Activated CD4-positive, CD25-positive, alpha-beta regulatory T cell (primary cell): ENCODE data around the gene CYP4X1.
"Not testable (repeated sequence)": the region's sequence is repeated elsewhere in the genome, so short reads cannot be mapped to it uniquely, and the experiment has no call there.

Experiments used
- DNase-seq, 4 experiments: peaks; one replicate each; lab custom pipeline; 2025; lab: John Stamatoyannopoulos, UW

Gene CYP4X1

DNA sequence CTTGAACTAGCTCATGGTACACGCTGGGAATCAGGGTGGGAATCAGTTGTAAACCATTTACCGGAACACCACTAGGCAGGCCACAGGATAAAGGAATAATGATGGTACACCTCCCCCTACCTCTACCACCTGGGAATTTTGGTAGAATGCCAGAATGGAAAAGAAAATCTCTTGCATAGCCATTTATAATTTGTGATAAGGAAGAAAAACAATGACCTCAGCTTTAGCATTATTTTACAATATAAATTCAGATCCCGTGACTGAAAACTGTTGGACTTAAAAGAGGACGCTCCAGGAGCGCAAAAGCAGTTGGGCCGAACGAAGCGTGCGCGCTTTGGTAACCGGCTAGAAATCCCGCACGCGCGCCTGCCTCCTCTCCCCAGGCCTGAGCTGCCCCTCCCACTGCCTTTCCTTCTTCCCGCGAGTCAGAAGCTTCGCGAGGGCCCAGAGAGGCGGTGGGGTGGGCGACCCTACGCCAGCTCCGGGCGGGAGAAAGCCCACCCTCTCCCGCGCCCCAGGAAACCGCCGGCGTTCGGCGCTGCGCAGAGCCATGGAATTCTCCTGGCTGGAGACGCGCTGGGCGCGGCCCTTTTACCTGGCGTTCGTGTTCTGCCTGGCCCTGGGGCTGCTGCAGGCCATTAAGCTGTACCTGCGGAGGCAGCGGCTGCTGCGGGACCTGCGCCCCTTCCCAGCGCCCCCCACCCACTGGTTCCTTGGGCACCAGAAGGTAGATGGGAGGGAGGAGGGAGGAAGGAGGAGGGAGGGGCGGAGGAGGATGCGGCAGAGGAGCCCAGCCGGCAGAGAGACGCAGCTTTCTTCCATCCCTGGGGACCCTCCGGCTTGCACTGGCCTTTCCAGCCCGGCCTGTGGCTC lies at the start of gene CYP4X1:
CYP4X1 (plus strand) TSS at position 402 of the 873 bp plus-strand sequence; CDS start at position 551, 149 bp downstream.
- no peak for DNase-seq

GRCh38 chr1:46983166-46983829 lies 40.2 kb upstream of the CYP4X1 start:
- no peak for DNase-seq

DNA sequence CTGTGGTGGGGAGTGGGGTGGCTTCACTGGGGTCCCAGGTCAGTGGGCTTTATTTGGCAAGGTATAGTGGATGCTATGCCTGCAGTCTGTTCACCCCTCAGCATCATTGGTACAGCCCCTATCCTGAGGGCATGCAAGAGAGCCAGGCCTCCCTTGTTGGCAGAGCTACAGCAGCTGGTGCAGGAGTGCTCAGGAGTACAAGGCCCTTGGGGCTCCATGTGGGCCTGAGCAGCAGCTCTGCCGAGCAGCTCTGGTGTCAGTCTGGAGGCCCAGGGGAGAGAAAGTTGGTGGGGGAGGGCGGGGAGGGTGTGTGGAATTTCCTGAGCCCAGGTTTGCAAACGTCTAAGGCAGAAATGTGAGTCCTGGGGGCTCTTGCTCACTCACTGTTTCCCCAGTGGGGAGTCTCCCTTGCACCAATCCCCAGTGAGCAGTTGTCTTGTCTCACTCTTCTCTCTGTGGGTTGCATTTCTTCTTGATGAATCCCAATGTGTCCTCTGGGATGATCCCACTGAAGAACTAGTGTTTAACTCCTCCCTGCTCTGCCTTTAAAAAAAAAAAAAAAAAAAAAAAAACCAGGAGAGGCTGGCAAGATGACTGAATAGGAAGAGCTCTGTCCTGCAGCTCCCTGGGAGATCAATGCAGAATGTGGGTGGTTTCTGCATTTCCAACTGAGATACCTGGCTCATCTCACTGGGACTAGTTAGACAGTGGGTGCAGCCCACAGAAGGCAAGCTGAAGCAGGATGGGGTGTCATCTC lies 39.5 kb upstream of the CYP4X1 start:
- DNase-seq, result no peak

- DNase-seq, result not testable (repeated sequence)
Observed at GRCh38 chr1:46990541-46990940, 32.9 kb upstream of the CYP4X1 start.

- DNase-seq, result no peak
Observed at GRCh38 chr1:46991083-46991923, 32.2 kb upstream of the CYP4X1 start.

- DNase-seq, result no peak
Observed at GRCh38 chr1:46996659-46997281, 26.7 kb upstream of the CYP4X1 start.

DNA sequence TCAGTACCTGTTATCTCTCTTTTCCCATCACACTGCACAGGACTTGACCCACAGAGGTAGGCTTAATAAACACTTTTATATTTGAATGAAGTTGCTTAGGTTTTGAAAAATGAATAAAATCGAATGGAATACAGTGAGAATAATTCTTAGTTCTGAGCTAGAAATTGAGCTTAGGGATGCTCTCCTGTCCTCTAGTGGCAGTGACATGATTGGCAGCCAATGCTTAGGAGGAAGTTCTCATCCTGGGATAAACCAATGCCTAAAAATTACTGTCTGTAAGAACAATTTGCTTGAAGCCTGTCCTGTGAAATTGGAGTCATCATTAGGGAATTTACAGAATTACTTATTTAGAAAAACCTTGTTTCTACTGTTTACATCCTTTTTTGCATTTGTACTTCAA lies 21.3 kb upstream of the CYP4X1 start:
- DNase-seq, result no peak

DNA sequence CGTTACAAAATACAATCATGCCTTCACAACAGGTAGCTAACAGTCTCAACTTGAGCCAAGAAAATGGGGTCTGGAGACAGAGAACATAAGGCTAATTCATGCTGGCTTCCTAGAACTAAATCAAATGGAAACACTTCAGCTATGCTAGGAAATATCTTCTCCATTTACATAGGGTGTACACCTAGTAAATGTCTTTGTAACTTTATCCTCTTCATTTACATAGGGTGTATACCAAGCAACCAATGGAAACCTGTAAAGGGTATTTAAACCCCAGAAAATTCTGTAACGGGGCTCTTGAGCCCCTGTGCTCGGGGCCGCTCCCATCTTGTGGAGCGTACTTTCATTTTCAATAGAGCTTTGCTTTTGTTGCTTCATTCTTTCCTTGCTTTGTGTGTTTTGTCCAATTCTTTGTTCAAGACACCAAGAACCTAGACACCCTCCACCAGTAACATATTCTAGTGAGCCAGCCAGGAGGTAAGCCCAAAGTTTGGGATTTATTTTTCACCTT lies 19.5 kb upstream of the CYP4X1 start:
- no peak for DNase-seq

DNA sequence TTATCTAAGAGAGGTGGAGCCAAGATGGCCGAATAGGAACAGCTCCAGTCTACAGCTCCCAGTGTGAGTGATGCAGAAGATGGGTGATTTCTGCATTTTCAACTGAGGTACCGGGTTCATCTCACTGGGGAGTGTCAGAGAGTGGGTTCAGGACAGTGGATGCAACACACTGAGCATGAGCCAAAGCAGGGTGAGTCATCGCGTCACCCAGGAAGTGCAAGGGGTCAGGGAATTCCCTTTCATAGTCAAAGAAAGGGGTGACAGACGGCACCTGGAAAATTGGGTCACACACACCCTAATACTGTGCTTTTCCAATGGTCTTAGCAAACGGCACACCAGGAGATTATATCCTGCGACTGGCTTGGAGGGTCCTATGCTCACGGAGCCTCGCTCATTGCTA lies 17.0 kb upstream of the CYP4X1 start:
- not testable (repeated sequence) for DNase-seq

DNA sequence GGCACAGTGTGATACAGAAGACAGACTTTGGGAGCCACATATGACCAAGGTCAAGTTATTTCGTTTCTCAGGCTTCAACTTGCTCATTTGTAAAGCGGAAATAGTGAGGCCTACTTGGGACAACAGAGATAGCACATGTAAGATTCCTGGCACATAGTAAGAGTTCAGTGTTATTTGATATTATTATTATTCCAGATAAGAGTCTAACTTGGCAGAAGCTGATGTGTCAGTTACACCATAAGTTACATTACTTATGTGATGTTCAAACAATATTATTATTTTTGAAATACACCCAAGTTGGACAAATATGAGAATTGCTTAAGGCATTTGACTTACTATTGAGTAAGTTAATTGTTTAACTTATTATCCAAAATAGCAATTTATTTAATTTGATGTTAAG lies 10.2 kb upstream of the CYP4X1 start:
- no peak for DNase-seq

DNA sequence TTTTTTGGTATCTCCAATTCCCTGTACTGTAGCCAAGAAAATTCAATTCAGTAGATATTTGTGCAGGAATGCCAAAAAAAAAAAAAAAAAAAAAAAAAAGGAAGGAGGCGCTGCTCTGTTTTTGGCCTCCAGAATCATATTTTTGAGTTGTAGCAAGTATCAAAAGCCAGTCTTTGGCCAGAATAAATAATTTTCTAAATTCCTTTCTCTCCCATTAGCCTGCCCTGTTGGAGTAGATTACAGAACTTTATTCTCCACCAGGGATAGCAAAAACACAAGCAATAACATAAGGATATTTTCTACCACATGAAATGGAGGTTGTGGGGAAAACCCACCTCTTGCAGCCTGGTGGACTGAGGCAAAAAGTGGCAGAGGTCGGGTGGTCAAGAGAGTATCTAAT lies 2.4 kb upstream of the CYP4X1 start:
- DNase-seq, result no peak

- no peak for DNase-seq
Observed at GRCh38 chr1:47024141-47024801, 802 bp downstream of the CYP4X1 start.

GRCh38 chr1:47030170-47030805 lies 6.8 kb downstream of the CYP4X1 start:
- no peak for DNase-seq

DNA sequence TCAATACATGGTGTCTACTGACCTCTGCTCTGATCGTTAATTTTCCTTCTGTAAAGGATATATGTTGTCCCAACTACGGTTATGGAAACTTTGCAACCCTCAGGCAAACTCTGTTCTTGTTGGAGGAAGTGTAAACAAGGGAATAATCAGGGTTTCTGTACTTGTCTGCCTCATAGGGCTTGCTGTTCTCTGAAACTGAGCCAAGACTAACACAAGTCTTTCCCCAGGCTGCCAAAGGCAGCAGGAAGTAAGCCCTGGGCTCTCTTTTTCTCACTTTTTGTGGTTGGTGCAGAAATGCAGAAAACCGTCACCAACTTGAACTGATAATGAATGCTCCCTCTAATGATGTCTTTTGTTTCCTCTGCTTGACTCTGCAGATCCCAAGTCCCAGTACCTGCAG lies 7.6 kb downstream of the CYP4X1 start:
- no peak for DNase-seq

- no peak for DNase-seq
Observed at GRCh38 chr1:47031585-47031984, 8.1 kb downstream of the CYP4X1 start.

DNA sequence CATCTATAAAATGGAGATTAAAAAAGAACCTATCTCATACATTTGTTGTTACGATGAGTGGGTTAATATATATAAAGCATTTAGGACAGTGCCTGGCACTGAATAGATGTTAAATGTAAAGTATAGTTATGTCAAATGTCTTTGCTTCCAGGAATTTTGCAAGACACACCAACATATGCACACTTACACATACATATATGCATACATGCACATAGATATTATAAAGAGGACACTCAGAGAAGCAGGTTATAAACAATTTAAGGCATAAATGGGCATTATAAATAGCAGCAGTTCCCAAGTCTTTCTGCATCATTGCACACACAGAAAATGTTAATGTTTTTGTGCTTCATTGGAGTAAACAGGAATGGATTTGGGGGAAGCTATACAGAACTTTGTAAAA lies 13.3 kb downstream of the CYP4X1 start:
- DNase-seq, result no peak

- no peak for DNase-seq
Observed at GRCh38 chr1:47059376-47059775, 35.9 kb downstream of the CYP4X1 start.

GRCh38 chr1:47067097-47067594 lies 43.7 kb downstream of the CYP4X1 start, which contains the start of gene CYP4Z1:
CYP4Z1 (plus strand) TSS chr1:47067231; CDS start chr1:47067491, 260 bp downstream.
- DNase-seq, result no peak

GRCh38 chr1:47069080-47069479 lies 45.6 kb downstream of the CYP4X1 start:
- DNase-seq, result not testable (repeated sequence)

- DNase-seq, result not testable (repeated sequence)
Observed at GRCh38 chr1:47069509-47069908, 46.0 kb downstream of the CYP4X1 start.
